Measurements from ENCODE around the gene TBC1D3B. TPM values are rescaled to one million over a fixed set of nuclear protein-coding genes. Genes with fewer than 3 reads are reported as not detected.

Gene TBC1D3B
- total RNA-seq, 1 experiment from 2014 or later = 7.4 TPM

DNA sequence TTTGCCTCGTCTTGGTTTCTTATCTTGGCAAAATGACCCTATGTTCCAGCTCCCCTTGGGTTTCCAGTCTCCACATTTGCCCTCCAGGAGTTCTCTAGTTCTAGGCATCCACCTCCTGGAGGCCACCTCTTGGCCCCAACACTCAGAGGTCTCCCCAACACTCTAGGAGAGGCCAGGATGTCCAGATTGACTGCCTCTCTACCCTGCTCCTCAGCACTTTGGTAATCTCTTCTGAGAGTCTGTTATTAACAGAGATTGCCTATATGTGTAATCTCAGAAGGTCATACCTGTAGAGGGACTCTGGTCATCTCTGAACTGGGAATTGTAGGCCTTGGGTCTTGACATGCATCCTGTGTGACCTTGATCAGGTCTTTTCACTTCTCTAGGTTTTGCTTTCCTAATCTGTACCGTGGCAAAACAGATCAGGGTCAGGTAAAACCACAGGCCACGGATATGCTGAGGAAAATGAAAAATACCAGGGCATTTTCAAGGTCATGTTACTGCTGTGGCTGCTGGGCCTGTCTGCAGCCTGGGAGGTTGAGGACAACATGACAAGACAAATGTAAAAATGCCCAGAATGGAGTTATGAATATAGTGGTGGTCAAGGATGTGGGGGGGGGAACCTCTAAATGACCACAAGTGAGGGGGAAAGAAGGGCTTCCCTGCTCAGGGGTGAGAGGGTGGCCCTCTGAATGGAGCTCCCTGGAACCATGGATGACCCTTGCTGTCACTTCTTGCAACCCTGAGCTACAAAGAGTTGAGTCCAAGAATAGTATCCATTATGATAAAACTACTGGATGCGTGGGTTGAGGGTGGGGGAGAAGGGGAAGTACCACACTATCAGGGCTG lies 29.4 kb upstream of the TBC1D3B start:
- intact Hi-C loops (cut with micrococcal nuclease; ENCODE audit: unreplicated experiment) (no loop called here), in situ Hi-C loops (cut with HindIII; ENCODE audit: low pct_unique_long_range_greater_than_20kb, low sequenced_read_pairs) (no loop called here)
- H3K27me3 ChIP-seq (ENCODE audit: control insufficient read depth, insufficient read depth, low read length) = no peaks in the 10 kb centered on the region; the same call in 1 of the 2 replicates
- no peak overlapping the region for H3K4me3 ChIP-seq (ENCODE audit: low read depth in 2 of 2, low read length in 2 of 2)
- ATAC-seq (no peak), DNase-seq (ENCODE audit: low read depth, low spot score) (no peak)
- H3K36me3 ChIP-seq (ENCODE audit: control insufficient read depth, insufficient read depth, low read length) = no peaks in the 10 kb centered on the region
- ChIA-PET CTCF (no interaction called here), POLR2A (no interaction called here)
- H3K4me1 ChIP-seq (ENCODE audit: control insufficient read depth, insufficient read depth, low read length) = no peaks in the 10 kb centered on the region
- BruUV-seq (replicated peaks) = no TSS peak
- no peak overlapping the region for H3K27ac ChIP-seq (ENCODE audit: low read length)
- H3K9me3 ChIP-seq (ENCODE audit: control insufficient read depth, insufficient read depth, low read depth, low read length) = no peaks in the 10 kb centered on the region
- no peak for TF ChIP-seq TCF7L2 (IDR thresholded peaks at IDR 0.05; ENCODE audit: low read depth, low read length)
- no peak for TF ChIP-seq SIN3A (IDR thresholded peaks at IDR 0.05; ENCODE audit: borderline replicate concordance, insufficient read depth, low read depth, low read length)
- no peak for TF ChIP-seq POLR2AphosphoS5 (IDR thresholded peaks at IDR 0.05; ENCODE audit: low read depth, low read length)
- no peak for TF ChIP-seq CTCF (IDR thresholded peaks at IDR 0.05)
- no peak for TF ChIP-seq REST (IDR thresholded peaks at IDR 0.05; ENCODE audit: insufficient read depth in 1 of 2, low read depth in 2 of 2, low read length in 1 of 2)

DNA sequence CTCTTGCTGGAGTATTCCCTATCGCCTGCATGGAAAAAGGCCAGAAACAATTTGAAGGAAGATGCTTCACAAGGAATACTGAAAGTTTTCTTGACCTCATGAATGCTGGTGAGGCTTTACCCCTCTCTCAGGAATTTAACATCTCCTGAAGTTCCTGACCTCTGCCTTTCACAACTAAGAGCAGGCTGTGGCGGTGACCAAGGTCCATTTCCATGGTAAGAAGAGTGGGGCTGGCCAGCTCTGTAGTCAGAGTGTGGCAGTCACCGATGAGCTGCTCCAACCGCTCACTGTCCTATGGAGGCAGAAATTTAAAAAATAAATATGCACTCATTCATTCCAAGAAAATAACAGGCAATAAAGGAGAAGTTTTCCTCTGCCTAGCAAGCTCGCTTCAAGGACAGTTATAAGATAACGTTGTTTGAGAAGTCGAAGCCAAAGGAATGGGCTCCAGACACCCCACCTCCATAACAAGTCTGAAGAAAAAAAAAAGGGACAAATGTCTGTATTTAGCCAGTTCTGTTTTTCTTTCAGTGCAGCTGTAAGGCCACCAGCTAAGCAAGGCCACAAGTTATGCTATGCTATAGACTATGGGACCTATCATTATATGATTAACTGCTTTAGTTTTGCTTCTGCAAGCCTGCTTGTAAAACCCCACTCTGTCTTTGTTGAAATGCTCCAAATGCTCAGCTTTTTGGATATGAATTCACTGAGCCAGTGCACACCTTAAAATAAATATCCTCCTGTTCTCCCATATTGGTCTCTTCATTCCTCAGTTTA lies 28.5 kb upstream of the TBC1D3B start:
- POLR2A ChIA-PET = no interaction called here
- H3K4me3 ChIP-seq (ENCODE audit: low read depth in 2 of 2, low read length in 2 of 2) = no peak overlapping the region
- ATAC-seq (no peak), DNase-seq (ENCODE audit: low read depth, low spot score) (no peak)
- no peaks in the 10 kb centered on the region; the same call in 1 of the 2 replicates for H3K27me3 ChIP-seq (ENCODE audit: control insufficient read depth, insufficient read depth, low read length)
- no peaks in the 10 kb centered on the region for H3K4me1 ChIP-seq (ENCODE audit: control insufficient read depth, insufficient read depth, low read length)
- no peaks in the 10 kb centered on the region for H3K36me3 ChIP-seq (ENCODE audit: control insufficient read depth, insufficient read depth, low read length)
- no peaks in the 10 kb centered on the region for H3K9me3 ChIP-seq (ENCODE audit: control insufficient read depth, insufficient read depth, low read depth, low read length)
- in situ Hi-C loops (cut with HindIII; ENCODE audit: low pct_unique_long_range_greater_than_20kb, low sequenced_read_pairs) (no loop called here), intact Hi-C loops (cut with micrococcal nuclease; ENCODE audit: unreplicated experiment) (no loop called here)
- CTCF ChIA-PET = no interaction called here
- BruUV-seq (replicated peaks) = no TSS peak
- TF ChIP-seq SIN3A (IDR thresholded peaks at IDR 0.05; ENCODE audit: borderline replicate concordance, insufficient read depth, low read depth, low read length) (no peak), CTCF (IDR thresholded peaks at IDR 0.05) (no peak), POLR2AphosphoS5 (IDR thresholded peaks at IDR 0.05; ENCODE audit: low read depth, low read length) (no peak)
- H3K27ac ChIP-seq (ENCODE audit: low read length) = no peak overlapping the region

Data from Panc1 (cell line).